HEK293 (cell line): ENCODE measurements around the gene ZNF569.
A peak's percentile ranks its signal among the peaks of the same experiment; 100 is the strongest.

Experiments
- KLF7 ChIP-seq: fragments of 450-650 bp; formaldehyde crosslinking; IDR thresholded peaks from 2 replicates; pipeline ENCODE4 v1.5.1; 2016; ENCODE audit warnings: missing biosample characterization, missing genetic modification characterization, borderline replicate concordance
- OVOL3 ChIP-seq: fragments of 450-650 bp; formaldehyde crosslinking; IDR thresholded peaks from 2 replicates; pipeline ENCODE4 v1.5.1; 2016; ENCODE audit warnings: missing biosample characterization, missing genetic modification characterization
- SP2 ChIP-seq: fragments of 450-650 bp; formaldehyde crosslinking; IDR thresholded peaks from 2 replicates; pipeline ENCODE4 v1.5.1; 2016; ENCODE audit warnings: missing biosample characterization, missing genetic modification characterization
- TRIM28 ChIP-seq: IDR thresholded peaks from 2 replicates; pipeline ENCODE4 v1.6.1; 2011; ENCODE audit warnings: low read length, control low read depth, borderline replicate concordance
- ZBTB10 ChIP-seq: fragments of 450-650 bp; formaldehyde crosslinking; IDR thresholded peaks from 2 replicates; pipeline ENCODE4 v1.5.1; 2016; ENCODE audit warnings: missing biosample characterization, missing genetic modification characterization
- ZBTB11 ChIP-seq: fragments of 450-650 bp; formaldehyde crosslinking; conservative IDR thresholded peaks from 2 replicates; pipeline ENCODE4 v1.5.1; 2016; ENCODE audit warnings: low read depth, missing biosample characterization, missing genetic modification characterization
- ZBTB17 ChIP-seq: fragments of 450-650 bp; formaldehyde crosslinking; IDR thresholded peaks from 2 replicates; pipeline ENCODE4 v1.5.1; 2016; ENCODE audit warnings: missing biosample characterization, missing genetic modification characterization
- ZBTB7A ChIP-seq: fragments of 450-650 bp; formaldehyde crosslinking; IDR thresholded peaks from 2 replicates; pipeline ENCODE4 v1.5.1; 2016; ENCODE audit warnings: low read depth, missing biosample characterization, missing genetic modification characterization
- ZEB2 ChIP-seq: fragments of 450-650 bp; formaldehyde crosslinking; IDR thresholded peaks from 2 replicates; pipeline ENCODE4 v1.5.1; 2016; ENCODE audit warnings: missing biosample characterization, missing genetic modification characterization
- ZFP3 ChIP-seq: fragments of 450-650 bp; formaldehyde crosslinking; IDR thresholded peaks from 2 replicates; pipeline ENCODE4 v1.5.1; 2016; ENCODE audit warnings: low read depth, missing biosample characterization, missing genetic modification characterization
- ZNF112 ChIP-seq: fragments of 450-650 bp; formaldehyde crosslinking; IDR thresholded peaks from 2 replicates; pipeline ENCODE4 v1.5.0; 2017; ENCODE audit warnings: missing biosample characterization, missing genetic modification characterization
- ZNF114 ChIP-seq: fragments of 450-650 bp; formaldehyde crosslinking; IDR thresholded peaks from 2 replicates; pipeline ENCODE4 v1.5.0; 2017; ENCODE audit warnings: missing biosample characterization, missing genetic modification characterization
- ZNF121 ChIP-seq: fragments of 450-650 bp; formaldehyde crosslinking; IDR thresholded peaks from 2 replicates; pipeline ENCODE4 v1.5.1; 2016; ENCODE audit warnings: missing biosample characterization, missing genetic modification characterization
- ZNF132 ChIP-seq: fragments of 450-650 bp; formaldehyde crosslinking; IDR thresholded peaks from 2 replicates; pipeline ENCODE4 v1.5.1; 2017; ENCODE audit warnings: missing biosample characterization, missing genetic modification characterization, borderline replicate concordance
- ZNF157 ChIP-seq: fragments of 450-650 bp; formaldehyde crosslinking; IDR thresholded peaks from 2 replicates; pipeline ENCODE4 v1.5.1; 2016; ENCODE audit warnings: missing biosample characterization, missing genetic modification characterization
- ZNF175 ChIP-seq: fragments of 450-650 bp; formaldehyde crosslinking; IDR thresholded peaks from 2 replicates; pipeline ENCODE4 v1.5.1; 2016; ENCODE audit warnings: missing biosample characterization, missing genetic modification characterization
- ZNF202 ChIP-seq: fragments of 450-650 bp; formaldehyde crosslinking; IDR thresholded peaks from 2 replicates; pipeline ENCODE4 v1.5.1; 2016; ENCODE audit warnings: missing biosample characterization, missing genetic modification characterization, borderline replicate concordance
- ZNF354C ChIP-seq: fragments of 450-650 bp; formaldehyde crosslinking; IDR thresholded peaks from 2 replicates; pipeline ENCODE4 v1.5.1; 2016; ENCODE audit warnings: missing biosample characterization, missing genetic modification characterization, low read depth, borderline replicate concordance
- ZNF391 ChIP-seq: fragments of 450-650 bp; formaldehyde crosslinking; IDR thresholded peaks from 2 replicates; pipeline ENCODE4 v1.5.1; 2016; ENCODE audit warnings: low read depth, missing biosample characterization, missing genetic modification characterization, borderline replicate concordance
- ZNF501 ChIP-seq: fragments of 450-650 bp; formaldehyde crosslinking; IDR thresholded peaks from 2 replicates; pipeline ENCODE4 v1.5.1; 2016; ENCODE audit warnings: missing biosample characterization, missing genetic modification characterization
- ZNF529 ChIP-seq: fragments of 450-650 bp; formaldehyde crosslinking; IDR thresholded peaks from 2 replicates; pipeline ENCODE4 v1.5.1; 2017; ENCODE audit warnings: missing genetic modification characterization, missing biosample characterization; ENCODE audit not compliant: insufficient replicate concordance
- ZNF561 ChIP-seq: fragments of 450-650 bp; IDR thresholded peaks from 2 replicates; pipeline ENCODE4 v1.5.1; 2018; ENCODE audit warnings: missing biosample characterization, missing genetic modification characterization, borderline replicate concordance
- ZNF585B ChIP-seq: fragments of 450-650 bp; formaldehyde crosslinking; IDR thresholded peaks from 2 replicates; pipeline ENCODE4 v1.5.1; 2016; ENCODE audit warnings: missing biosample characterization, missing genetic modification characterization
- ZNF600 ChIP-seq: fragments of 450-650 bp; formaldehyde crosslinking; IDR thresholded peaks from 2 replicates; pipeline ENCODE4 v1.5.1; 2016; ENCODE audit warnings: missing biosample characterization, missing genetic modification characterization
- ZNF621 ChIP-seq: fragments of 450-650 bp; formaldehyde crosslinking; IDR thresholded peaks from 2 replicates; pipeline ENCODE4 v1.5.1; 2017; ENCODE audit warnings: missing biosample characterization, missing genetic modification characterization
- ZNF639 ChIP-seq: fragments of 450-650 bp; formaldehyde crosslinking; IDR thresholded peaks from 2 replicates; pipeline ENCODE4 v1.5.1; 2016; ENCODE audit warnings: missing biosample characterization, missing genetic modification characterization
- TF ChIP-seq, protein P1 (sequence below): fragments of 450-650 bp; formaldehyde crosslinking; IDR thresholded peaks from 2 replicates; pipeline ENCODE4 v1.5.0; 2017; ENCODE audit warnings: missing biosample characterization, missing genetic modification characterization, borderline replicate concordance
- TF ChIP-seq, protein P2 (sequence below): fragments of 450-650 bp; IDR thresholded peaks from 2 replicates; pipeline ENCODE4 v1.5.1; 2018; ENCODE audit warnings: missing biosample characterization, mild to moderate bottlenecking, missing genetic modification characterization

The ZNF569 gene

DNA sequence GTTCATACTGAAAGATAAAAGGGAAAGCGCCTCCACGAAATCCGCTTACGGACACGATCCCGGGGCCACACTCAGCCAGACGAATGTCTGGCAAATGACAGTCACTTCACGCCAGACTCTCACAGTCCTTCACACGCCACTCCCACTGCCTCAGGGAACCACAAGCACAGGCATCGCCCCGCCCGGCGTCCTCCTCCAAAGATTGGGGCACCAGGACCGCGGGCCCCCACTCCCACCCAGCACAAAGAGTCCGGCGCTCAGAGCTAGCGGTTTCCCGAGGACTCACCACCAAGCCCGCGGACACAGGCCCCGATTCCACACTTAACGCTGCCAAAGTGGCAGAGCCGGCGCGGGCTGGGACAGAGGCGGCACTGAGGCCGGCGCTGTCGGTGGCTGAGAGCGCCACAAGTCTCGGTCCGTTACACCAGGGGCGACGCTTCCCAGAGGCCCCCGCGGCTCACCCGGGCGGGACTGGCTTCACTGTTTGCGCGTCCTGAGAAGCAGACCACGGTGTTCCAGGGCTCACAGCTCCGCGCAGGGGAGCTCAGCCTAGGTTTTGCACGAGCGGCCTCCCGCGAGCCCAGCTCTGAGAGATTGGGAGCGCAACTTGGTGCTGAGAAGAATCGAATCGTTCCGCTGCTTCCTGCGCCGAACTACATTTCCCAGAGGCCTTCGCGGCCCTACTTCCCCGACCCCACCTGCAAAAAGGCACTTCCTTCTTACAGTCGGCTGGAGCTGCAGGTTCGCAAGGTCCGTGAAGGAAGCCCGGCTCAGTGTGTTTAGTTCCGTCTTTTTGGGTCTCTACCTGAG, at the start of gene ZNF569 (continued):
- TF ChIP-seq ZBTB11 (tag by site-specific recombination) (peak; percentile 100), ZBTB10 (peak; percentile 79), ZNF114 (no peak), SP2 (tag by site-specific recombination) (peak; percentile 73), ZBTB7A (0 out of 2 replicates have a peak, but pooled peaks have one; percentile 30), ZNF639 (tag by site-specific recombination) (peak; percentile 61), ZFP3 (tag by site-specific recombination) (no peak), ZBTB17 (tag by site-specific recombination) (peak; percentile 99), ZNF112 (tag by site-specific recombination) (no peak), ZNF501 (tag by site-specific recombination) (peak; percentile 92), ZNF585B (no peak; the same call in 1 of the 2 replicates), ZNF202 (no peak), ZNF132 (tag by site-specific recombination) (no peak), ZNF621 (tag by site-specific recombination) (no peak), KLF7 (peak; percentile 61), OVOL3 (peak; percentile 98), ZNF354C (no peak), ZNF561 (tag by site-specific recombination) (peak; percentile 87), TRIM28 (peak; percentile 96), ZNF600 (tag by site-specific recombination) (peak; percentile 100), ZNF121 (peak; percentile 7; the same call in 1 of the 2 replicates), ZEB2 (tag by site-specific recombination) (peak; percentile 95), ZNF175 (tag by site-specific recombination) (no peak), ZNF391 (peak; percentile 57), ZNF529 (tag by site-specific recombination) (no peak), ZNF157 (tag by site-specific recombination) (no peak)
- TF ChIP-seq, protein P1, sequence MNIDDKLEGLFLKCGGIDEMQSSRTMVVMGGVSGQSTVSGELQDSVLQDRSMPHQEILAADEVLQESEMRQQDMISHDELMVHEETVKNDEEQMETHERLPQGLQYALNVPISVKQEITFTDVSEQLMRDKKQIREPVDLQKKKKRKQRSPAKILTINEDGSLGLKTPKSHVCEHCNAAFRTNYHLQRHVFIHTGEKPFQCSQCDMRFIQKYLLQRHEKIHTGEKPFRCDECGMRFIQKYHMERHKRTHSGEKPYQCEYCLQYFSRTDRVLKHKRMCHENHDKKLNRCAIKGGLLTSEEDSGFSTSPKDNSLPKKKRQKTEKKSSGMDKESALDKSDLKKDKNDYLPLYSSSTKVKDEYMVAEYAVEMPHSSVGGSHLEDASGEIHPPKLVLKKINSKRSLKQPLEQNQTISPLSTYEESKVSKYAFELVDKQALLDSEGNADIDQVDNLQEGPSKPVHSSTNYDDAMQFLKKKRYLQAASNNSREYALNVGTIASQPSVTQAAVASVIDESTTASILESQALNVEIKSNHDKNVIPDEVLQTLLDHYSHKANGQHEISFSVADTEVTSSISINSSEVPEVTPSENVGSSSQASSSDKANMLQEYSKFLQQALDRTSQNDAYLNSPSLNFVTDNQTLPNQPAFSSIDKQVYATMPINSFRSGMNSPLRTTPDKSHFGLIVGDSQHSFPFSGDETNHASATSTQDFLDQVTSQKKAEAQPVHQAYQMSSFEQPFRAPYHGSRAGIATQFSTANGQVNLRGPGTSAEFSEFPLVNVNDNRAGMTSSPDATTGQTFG (tag by site-specific recombination), result peak; percentile 43; the same call in 1 of the 2 replicates
- TF ChIP-seq, protein P2, sequence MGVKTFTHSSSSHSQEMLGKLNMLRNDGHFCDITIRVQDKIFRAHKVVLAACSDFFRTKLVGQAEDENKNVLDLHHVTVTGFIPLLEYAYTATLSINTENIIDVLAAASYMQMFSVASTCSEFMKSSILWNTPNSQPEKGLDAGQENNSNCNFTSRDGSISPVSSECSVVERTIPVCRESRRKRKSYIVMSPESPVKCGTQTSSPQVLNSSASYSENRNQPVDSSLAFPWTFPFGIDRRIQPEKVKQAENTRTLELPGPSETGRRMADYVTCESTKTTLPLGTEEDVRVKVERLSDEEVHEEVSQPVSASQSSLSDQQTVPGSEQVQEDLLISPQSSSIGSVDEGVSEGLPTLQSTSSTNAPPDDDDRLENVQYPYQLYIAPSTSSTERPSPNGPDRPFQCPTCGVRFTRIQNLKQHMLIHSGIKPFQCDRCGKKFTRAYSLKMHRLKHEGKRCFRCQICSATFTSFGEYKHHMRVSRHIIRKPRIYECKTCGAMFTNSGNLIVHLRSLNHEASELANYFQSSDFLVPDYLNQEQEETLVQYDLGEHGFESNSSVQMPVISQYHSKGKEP (tag by site-specific recombination), result peak; percentile 14; the same call in 1 of the 2 replicates
